RPMI8226 (cell line): ENCODE measurements around the gene SELENON.

Source experiments
- DNase-seq: peaks from one replicate; pipeline ENCODE4 v3.0.0-alpha.2; 2015

Gene SELENON

DNA sequence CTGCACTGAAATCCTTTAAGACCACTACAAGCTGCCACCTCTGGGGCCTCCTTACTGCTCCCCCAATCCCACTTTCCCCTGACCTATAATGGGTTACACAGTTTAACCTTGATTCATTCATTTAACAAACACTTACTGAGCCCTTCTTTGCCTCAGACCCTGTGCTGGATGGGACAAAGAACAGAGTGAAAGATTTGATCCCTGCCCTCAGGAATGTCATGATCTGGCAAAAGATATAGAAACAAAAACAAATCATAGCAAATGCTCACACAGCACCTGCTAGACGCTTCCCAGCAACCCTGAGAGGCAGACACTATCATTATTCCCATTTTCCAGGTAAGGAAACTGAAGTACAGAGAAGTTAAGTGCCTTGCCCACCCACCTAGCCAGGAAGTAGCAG, 66.3 kb downstream of the SELENON start:
- DNase-seq: no peak

GRCh38 chr1:25867210-25867991, 67.4 kb downstream of the SELENON start:
- no peak for DNase-seq
